Activated naive CD8-positive, alpha-beta T cell treated with anti-CD3 and anti-CD28 coated beads, Interleukin-2, amount 50 U/mL, for 16 hours (primary cell): Measurements from ENCODE around the gene SDSL.

Experiments used
- DNase-seq: peaks from one replicate; pipeline ENCODE4 v3.0.0-alpha.2; 2020; ENCODE audit warnings: low read depth, low spot score

Gene SDSL

GRCh38 chr12:113468365-113469223 is 46.4 kb downstream of the SDSL start:
- DNase-seq, result no peak

GRCh38 chr12:113469224-113469948 is 47.2 kb downstream of the SDSL start:
- DNase-seq, result no peak

- DNase-seq, result no peak
Measured at GRCh38 chr12:113469949-113470743, 48.0 kb downstream of the SDSL start.

- no peak for DNase-seq
Measured at GRCh38 chr12:113470871-113471618, 48.9 kb downstream of the SDSL start.

GRCh38 chr12:113471619-113472171 is 49.5 kb downstream of the SDSL start, which contains the start of gene LHX5:
Gene LHX5 (minus strand): TSS chr12:113471871. CDS start chr12:113471498, 373 bp downstream.
- DNase-seq, result no peak

- DNase-seq, result no peak
Measured at GRCh38 chr12:113472191-113473121, 50.3 kb downstream of the SDSL start.

- no peak for DNase-seq
Measured at GRCh38 chr12:113473400-113473799, 51.2 kb downstream of the SDSL start.

GRCh38 chr12:113473942-113474341 is 51.8 kb downstream of the SDSL start:
- DNase-seq, result no peak

GRCh38 chr12:113474635-113475436 is 52.7 kb downstream of the SDSL start:
- no peak for DNase-seq

- DNase-seq, result no peak
Measured at GRCh38 chr12:113475451-113476175, 53.4 kb downstream of the SDSL start.

GRCh38 chr12:113476176-113476986 is 54.2 kb downstream of the SDSL start:
- DNase-seq, result no peak

GRCh38 chr12:113477171-113477841 is 55.1 kb downstream of the SDSL start:
- no peak for DNase-seq

- DNase-seq, result no peak
Measured at GRCh38 chr12:113477842-113478215, 55.6 kb downstream of the SDSL start.

- DNase-seq, result no peak
Measured at GRCh38 chr12:113478351-113479011, 56.3 kb downstream of the SDSL start.

- DNase-seq, result no peak
Measured at GRCh38 chr12:113479216-113479589, 57.0 kb downstream of the SDSL start.

GRCh38 chr12:113479590-113480335 is 57.6 kb downstream of the SDSL start:
- no peak for DNase-seq
